ACC112 (cell line): ENCODE results near the gene ACVR1.
"Not testable (repeated sequence)": the region's sequence is repeated elsewhere in the genome, so short reads cannot be mapped to it uniquely, and the experiment has no call there.

Experiments used
- H2AFZ ChIP-seq: fragments of 200-600 bp; sonication (generic); one replicate; pipeline ENCODE4 v1.6.0; 2017; ENCODE audit warnings: antibody characterized with exemption, low read length; ENCODE audit not compliant: unreplicated experiment
- H3K27ac ChIP-seq: fragments of 200-600 bp; sonication (generic); 2 replicates; pipeline ENCODE4 v1.5.1; 2014; ENCODE audit warnings: low read depth, mild to moderate bottlenecking, antibody characterized with exemption, low read length, moderate library complexity
- H3K27me3 ChIP-seq: fragments of 200-600 bp; sonication (generic); 2 replicates; pipeline ENCODE4 v1.6.1; 2014; ENCODE audit warnings: mild to moderate bottlenecking, antibody characterized with exemption, low read length, moderate library complexity, mixed read lengths; ENCODE audit not compliant: insufficient read depth
- H3K36me3 ChIP-seq: fragments of 200-600 bp; sonication (generic); 2 replicates; pipeline ENCODE4 v1.6.1; 2016; ENCODE audit warnings: mild to moderate bottlenecking, antibody characterized with exemption, low read length, moderate library complexity, mixed read lengths; ENCODE audit not compliant: insufficient read depth
- H3K4me1 ChIP-seq: fragments of 200-600 bp; sonication (generic); one replicate; pipeline ENCODE4 v1.6.1; 2016; ENCODE audit warnings: low read length, mixed read lengths; ENCODE audit not compliant: insufficient read depth, unreplicated experiment, control insufficient read depth
- H3K4me3 ChIP-seq: fragments of 200-600 bp; sonication (generic); 2 replicates; pipeline ENCODE4 v1.5.1; 2014; ENCODE audit warnings: mild to moderate bottlenecking, low read depth, low read length
- H3K79me2 ChIP-seq: fragments of 200-600 bp; sonication (generic); one replicate; pipeline ENCODE4 v1.6.0; 2016; ENCODE audit warnings: low read length; ENCODE audit not compliant: control insufficient read depth, unreplicated experiment, insufficient read depth

Gene ACVR1

GRCh38 chr2:157830696-157831570 is 45.2 kb downstream of the ACVR1 start:
- Histone ChIP-seq H3K36me3 (no peaks in the 10 kb centered on the region), H3K4me1 (peaks cover 25% of the 10 kb centered on the region), H3K79me2 (peaks cover 33% of the 10 kb centered on the region), H3K27me3 (no peaks in the 10 kb centered on the region), H3K4me3 (peak overlapping the region; percentile 22; the same call in 1 of the 2 replicates), H2AFZ (peak overlapping the region; percentile 53), H3K27ac (peak overlapping the region; percentile 96)

GRCh38 chr2:157830266-157830665 is 45.9 kb downstream of the ACVR1 start:
- Histone ChIP-seq H3K4me3 (no peak overlapping the region), H2AFZ (no peak overlapping the region), H3K27ac (peak overlapping the region; percentile 96), H3K27me3 (no peaks in the 10 kb centered on the region), H3K79me2 (peaks cover 29% of the 10 kb centered on the region), H3K4me1 (peaks cover 25% of the 10 kb centered on the region), H3K36me3 (no peaks in the 10 kb centered on the region)

- H3K27ac ChIP-seq, result no peak overlapping the region
- no peaks in the 10 kb centered on the region for H3K27me3 ChIP-seq
- peaks cover 34% of the 10 kb centered on the region for H3K4me1 ChIP-seq
- H2AFZ ChIP-seq, result no peak overlapping the region
- no peaks in the 10 kb centered on the region for H3K36me3 ChIP-seq
- H3K4me3 ChIP-seq, result no peak overlapping the region
- H3K79me2 ChIP-seq, result peaks cover 19% of the 10 kb centered on the region
Measured at GRCh38 chr2:157827377-157827776, 48.8 kb downstream of the ACVR1 start.

- not testable (repeated sequence) for H3K36me3 ChIP-seq, H3K4me3 ChIP-seq, H2AFZ ChIP-seq, H3K27ac ChIP-seq, H3K27me3 ChIP-seq
- Histone ChIP-seq H3K79me2 (peaks cover 26% of the 10 kb centered on the region), H3K4me1 (peaks cover 34% of the 10 kb centered on the region)
Measured at GRCh38 chr2:157826644-157827043, 49.5 kb downstream of the ACVR1 start.

DNA sequence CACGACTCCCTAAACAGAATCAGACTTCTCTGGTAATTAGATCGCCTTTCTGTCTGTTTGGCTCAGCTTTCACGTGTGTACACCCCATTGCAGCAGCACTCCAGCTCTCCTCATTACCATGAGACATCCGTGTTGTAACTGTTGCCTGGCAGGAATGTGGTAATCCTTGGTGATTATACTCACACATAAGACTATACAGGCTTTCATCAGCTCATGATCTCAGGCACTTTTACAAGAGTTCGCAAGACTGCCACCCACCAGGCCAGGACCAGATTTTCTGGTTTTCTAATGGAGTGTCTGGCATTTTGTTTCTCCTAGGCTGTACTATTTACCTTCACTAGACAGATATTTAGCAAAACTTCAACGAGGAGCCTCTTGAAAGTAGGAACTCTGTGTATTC is 50.2 kb downstream of the ACVR1 start:
- H3K36me3 ChIP-seq, result no peaks in the 10 kb centered on the region
- peaks cover 31% of the 10 kb centered on the region for H3K4me1 ChIP-seq
- peaks cover 31% of the 10 kb centered on the region for H3K79me2 ChIP-seq
- H3K27ac ChIP-seq, result no peak overlapping the region
- H2AFZ ChIP-seq, result no peak overlapping the region
- no peak overlapping the region for H3K4me3 ChIP-seq
- H3K27me3 ChIP-seq, result no peaks in the 10 kb centered on the region

DNA sequence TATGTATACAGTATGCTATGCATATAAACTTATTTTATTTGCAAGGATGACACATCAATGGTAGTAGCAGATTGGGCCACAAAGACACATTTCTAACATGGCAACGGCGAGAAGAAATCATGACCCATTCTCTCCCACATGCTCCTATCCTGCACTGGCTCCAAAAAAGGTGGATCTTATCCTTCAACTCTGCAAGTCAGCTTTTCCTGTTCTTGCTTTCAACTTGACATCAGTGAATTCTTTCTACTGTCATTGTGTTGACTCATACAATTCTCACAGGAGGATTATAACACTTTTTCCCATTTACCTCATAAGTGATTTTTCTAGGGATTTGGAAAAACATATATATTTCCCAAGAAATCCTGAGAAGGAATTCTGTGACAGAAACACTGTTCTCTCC is 53.1 kb downstream of the ACVR1 start:
- Histone ChIP-seq H3K27me3 (no peaks in the 10 kb centered on the region), H3K36me3 (peaks cover 6% of the 10 kb centered on the region; the same call in 1 of the 2 replicates), H3K79me2 (peaks cover 22% of the 10 kb centered on the region), H3K27ac (peak overlapping the region; percentile 54), H3K4me3 (no peak overlapping the region), H2AFZ (no peak overlapping the region), H3K4me1 (peaks cover 26% of the 10 kb centered on the region)

DNA sequence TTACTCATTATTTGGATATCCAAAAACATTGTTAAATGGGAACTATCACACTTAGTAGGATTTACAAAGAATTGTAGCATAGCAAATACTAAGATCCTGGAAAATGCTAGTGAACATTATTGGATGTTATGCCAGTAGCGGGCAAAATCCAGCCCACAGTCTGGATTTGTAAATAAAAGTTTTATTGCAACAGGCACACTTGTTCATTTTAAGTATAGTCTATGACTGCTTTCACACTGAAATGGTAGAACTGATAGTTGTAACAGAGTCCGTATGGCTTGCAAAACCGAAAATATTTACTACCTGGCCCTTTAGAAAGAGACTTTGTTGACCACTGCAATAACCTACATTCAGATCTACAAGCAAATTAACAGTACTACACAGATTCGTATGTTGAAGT is 53.6 kb downstream of the ACVR1 start:
- peaks cover 26% of the 10 kb centered on the region for H3K4me1 ChIP-seq
- H3K79me2 ChIP-seq, result peaks cover 20% of the 10 kb centered on the region
- no peak overlapping the region for H2AFZ ChIP-seq
- no peaks in the 10 kb centered on the region for H3K27me3 ChIP-seq
- peak overlapping the region; percentile 54; the same call in 1 of the 2 replicates for H3K27ac ChIP-seq
- H3K4me3 ChIP-seq, result no peak overlapping the region
- H3K36me3 ChIP-seq, result peaks cover 7% of the 10 kb centered on the region; the same call in 1 of the 2 replicates

GRCh38 chr2:157821519-157822131 is 54.5 kb downstream of the ACVR1 start:
- Histone ChIP-seq H3K27ac (peak overlapping the region; percentile 36; the same call in 1 of the 2 replicates), H3K4me3 (peak overlapping the region; percentile 49; the same call in 1 of the 2 replicates), H2AFZ (no peak overlapping the region), H3K4me1 (peaks cover 26% of the 10 kb centered on the region), H3K27me3 (no peaks in the 10 kb centered on the region), H3K36me3 (peaks cover 15% of the 10 kb centered on the region), H3K79me2 (peaks cover 17% of the 10 kb centered on the region)

GRCh38 chr2:157820193-157820592 is 55.9 kb downstream of the ACVR1 start:
- no peak overlapping the region for H2AFZ ChIP-seq
- peaks cover 16% of the 10 kb centered on the region for H3K36me3 ChIP-seq
- no peak overlapping the region for H3K4me3 ChIP-seq
- peaks cover 17% of the 10 kb centered on the region for H3K79me2 ChIP-seq
- H3K4me1 ChIP-seq, result peaks cover 26% of the 10 kb centered on the region
- H3K27ac ChIP-seq, result no peak overlapping the region
- H3K27me3 ChIP-seq, result no peaks in the 10 kb centered on the region

- H3K27ac ChIP-seq, result no peak overlapping the region
- no peaks in the 10 kb centered on the region for H3K27me3 ChIP-seq
- H3K36me3 ChIP-seq, result peaks cover 16% of the 10 kb centered on the region
- H2AFZ ChIP-seq, result no peak overlapping the region
- peaks cover 26% of the 10 kb centered on the region for H3K4me1 ChIP-seq
- H3K4me3 ChIP-seq, result no peak overlapping the region
- peaks cover 17% of the 10 kb centered on the region for H3K79me2 ChIP-seq
Measured at GRCh38 chr2:157819761-157820160, 56.4 kb downstream of the ACVR1 start.
